Islet precursor cell (in vitro differentiated cells): ENCODE results near the gene RGS9BP.
"Not testable (repeated sequence)": the region's sequence is repeated elsewhere in the genome, so short reads cannot be mapped to it uniquely, and the experiment has no call there.

Experiments
- DNase-seq: peaks from one replicate; pipeline ENCODE4 v3.0.0-alpha.2; 2018

The RGS9BP gene

GRCh38 chr19:32675720-32676185 lies at the start of gene RGS9BP:
Gene RGS9BP, plus strand, starts transcription at chr19:32675848. Its CDS starts 416 bp downstream, at chr19:32676264.
- DNase-seq: peak; percentile 73

GRCh38 chr19:32626969-32627368 lies 48.7 kb upstream of the RGS9BP start:
- DNase-seq: no peak

- no peak for DNase-seq
Measured at GRCh38 chr19:32627714-32628270, 47.9 kb upstream of the RGS9BP start.

- DNase-seq: no peak
Measured at GRCh38 chr19:32630338-32630737, 45.3 kb upstream of the RGS9BP start.

- DNase-seq: no peak
Measured at GRCh38 chr19:32631381-32631780, 44.3 kb upstream of the RGS9BP start.

GRCh38 chr19:32637480-32637879 lies 38.2 kb upstream of the RGS9BP start:
- no peak for DNase-seq

GRCh38 chr19:32638625-32639024 lies 37.0 kb upstream of the RGS9BP start:
- no peak for DNase-seq

- no peak for DNase-seq
Measured at GRCh38 chr19:32642771-32643170, 32.9 kb upstream of the RGS9BP start.

- no peak for DNase-seq
Measured at GRCh38 chr19:32646556-32646955, 29.1 kb upstream of the RGS9BP start.

- DNase-seq: no peak
Measured at GRCh38 chr19:32647361-32647760, 28.3 kb upstream of the RGS9BP start.

GRCh38 chr19:32649751-32650150 lies 25.9 kb upstream of the RGS9BP start:
- no peak for DNase-seq

GRCh38 chr19:32650671-32651070 lies 25.0 kb upstream of the RGS9BP start:
- no peak for DNase-seq

GRCh38 chr19:32651729-32652140 lies 23.9 kb upstream of the RGS9BP start:
- DNase-seq: peak; percentile 76

- not testable (repeated sequence) for DNase-seq
Measured at GRCh38 chr19:32652331-32652730, 23.3 kb upstream of the RGS9BP start.

- DNase-seq: peak; percentile 62
Measured at GRCh38 chr19:32652894-32653598, 22.6 kb upstream of the RGS9BP start.

GRCh38 chr19:32653599-32653915 lies 22.1 kb upstream of the RGS9BP start:
- no peak for DNase-seq

- not testable (repeated sequence) for DNase-seq
Measured at GRCh38 chr19:32656379-32656778, 19.3 kb upstream of the RGS9BP start.

GRCh38 chr19:32658075-32658474 lies 17.6 kb upstream of the RGS9BP start:
- DNase-seq: no peak

GRCh38 chr19:32658527-32658926 lies 17.1 kb upstream of the RGS9BP start:
- no peak for DNase-seq

- DNase-seq: no peak
Measured at GRCh38 chr19:32661318-32661717, 14.3 kb upstream of the RGS9BP start.

GRCh38 chr19:32662186-32662585 lies 13.5 kb upstream of the RGS9BP start:
- DNase-seq: no peak

- DNase-seq: no peak
Measured at GRCh38 chr19:32666084-32666483, 9.6 kb upstream of the RGS9BP start.

GRCh38 chr19:32669310-32669709 lies 6.3 kb upstream of the RGS9BP start:
- no peak for DNase-seq

GRCh38 chr19:32671883-32672593 lies 3.6 kb upstream of the RGS9BP start:
- DNase-seq: no peak
